ENCODE results near the gene PVRIG. TPM values are rescaled to one million over a fixed set of nuclear protein-coding genes. Genes with fewer than 3 reads are reported as not detected.
A peak's percentile ranks its signal among the peaks of the same experiment; 100 is the strongest.
"Not testable (repeated sequence)": the region's sequence is repeated elsewhere in the genome, so short reads cannot be mapped to it uniquely, and the experiment has no call there.

PVRIG gene
- total RNA-seq, 2 experiments from 2014 or later: 30.1 to 33.2 TPM

GRCh38 chr7:100224891-100225290 is 5.1 kb downstream of the PVRIG start:
- DNase-seq; H3K27me3 Mint-ChIP-seq; ATAC-seq (ENCODE audit: poor library complexity); H3K4me3 ChIP-seq (ENCODE audit: low read length); H3K27ac ChIP-seq (ENCODE audit: low read depth in 1 of 2, low read length in 2 of 2); CTCF ChIA-PET; H3K9me3 Mint-ChIP-seq; H3K9me3 ChIP-seq (ENCODE audit: control insufficient read depth in 1 of 2, insufficient read depth in 1 of 2, low read length in 2 of 2); H3K27me3 ChIP-seq (ENCODE audit: control insufficient read depth in 1 of 2, insufficient read depth in 2 of 2, low read length in 2 of 2): not testable (repeated sequence)
- peak overlapping the region; percentile 98 for H3K27ac Mint-ChIP-seq
- Histone ChIP-seq H3K4me1 (ENCODE audit: insufficient read depth, low read length) (peaks cover 62% of the 10 kb centered on the region), H3K36me3 (ENCODE audit: insufficient read depth, low read length) (peaks cover 38% of the 10 kb centered on the region)
- intact Hi-C loops (cut with DNase I, micrococcal nuclease): loop anchor here (5.0 kb wide), 3 partner anchors 47 to 202 kb away; partner anchors contain the start of genes MEPCE (in 1 of the 2) and ZCWPW1 (in 1 of the 2)
- H3K36me3 Mint-ChIP-seq (ENCODE audit: low read depth): peaks cover 55% of the 10 kb centered on the region
- peak overlapping the region; percentile 20 for H3K4me3 Mint-ChIP-seq
- peaks cover 57% of the 10 kb centered on the region for H3K4me1 Mint-ChIP-seq (ENCODE audit: low read depth)
- POLR2A ChIA-PET: interaction anchor here (1.3 kb wide), 1 partner anchor 8 kb away, joined by 4 read pairs; no protein-coding TSS in a partner anchor

- ATAC-seq (ENCODE audit: poor library complexity); intact Hi-C loops (cut with DNase I, micrococcal nuclease); H3K27me3 ChIP-seq (ENCODE audit: control insufficient read depth in 1 of 2, insufficient read depth in 2 of 2, low read length in 2 of 2); H3K27me3 Mint-ChIP-seq; H3K4me1 ChIP-seq (ENCODE audit: insufficient read depth, low read length); H3K36me3 ChIP-seq (ENCODE audit: insufficient read depth, low read length); H3K27ac ChIP-seq (ENCODE audit: low read depth in 1 of 2, low read length in 2 of 2); H3K4me3 ChIP-seq (ENCODE audit: low read length); H3K4me3 Mint-ChIP-seq; CTCF ChIA-PET; DNase-seq; H3K9me3 Mint-ChIP-seq: not testable (repeated sequence)
- Mint-ChIP-seq H3K27ac (peak overlapping the region; percentile 76), H3K36me3 (ENCODE audit: low read depth) (peaks cover 22% of the 10 kb centered on the region), H3K4me1 (ENCODE audit: low read depth) (peaks cover 25% of the 10 kb centered on the region)
- POLR2A ChIA-PET: interaction anchor here (0.6 to 0.9 kb wide), 2 partner anchors 86 to 211 kb away, joined by 3 to 4 read pairs; partner anchors contain the start of gene LAMTOR4
- H3K9me3 ChIP-seq (ENCODE audit: control insufficient read depth in 1 of 2, insufficient read depth in 1 of 2, low read length in 2 of 2): peaks cover 0 to 15% of the 10 kb centered on the region in 2 experiments
Measured at GRCh38 chr7:100234660-100235317, 15.0 kb downstream of the PVRIG start.

DNA sequence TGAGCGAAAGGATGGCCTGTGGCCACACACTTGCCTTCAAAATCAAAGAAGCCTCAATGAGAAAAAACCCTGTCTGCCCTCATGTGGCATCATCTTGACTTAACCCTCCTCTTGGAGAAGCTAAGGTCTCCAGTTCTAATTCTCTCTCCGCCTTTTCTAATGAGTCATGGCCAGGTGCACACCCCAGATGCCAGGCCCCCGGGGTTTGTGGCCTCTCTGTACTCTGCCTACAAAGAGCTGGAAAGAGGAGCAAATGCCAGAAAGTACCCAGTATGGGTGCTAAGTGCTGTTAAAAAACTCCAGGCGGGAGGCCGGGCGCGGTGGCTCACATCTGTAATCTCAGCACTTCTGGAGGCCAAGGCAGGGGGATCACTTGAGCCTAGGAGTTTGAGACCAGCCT is 20.2 kb downstream of the PVRIG start:
- peaks cover 19% of the 10 kb centered on the region for H3K4me1 Mint-ChIP-seq (ENCODE audit: low read depth)
- H3K4me1 ChIP-seq (ENCODE audit: insufficient read depth, low read length); H3K4me3 ChIP-seq (ENCODE audit: low read length); DNase-seq; H3K4me3 Mint-ChIP-seq; H3K9me3 ChIP-seq (ENCODE audit: control insufficient read depth in 1 of 2, insufficient read depth in 1 of 2, low read length in 2 of 2); CTCF ChIA-PET; H3K9me3 Mint-ChIP-seq; H3K27me3 ChIP-seq (ENCODE audit: control insufficient read depth in 1 of 2, insufficient read depth in 2 of 2, low read length in 2 of 2); H3K27ac Mint-ChIP-seq; H3K36me3 ChIP-seq (ENCODE audit: insufficient read depth, low read length); H3K27ac ChIP-seq (ENCODE audit: low read depth in 1 of 2, low read length in 2 of 2); ATAC-seq (ENCODE audit: poor library complexity); H3K36me3 Mint-ChIP-seq (ENCODE audit: low read depth); intact Hi-C loops (cut with DNase I, micrococcal nuclease); POLR2A ChIA-PET; H3K27me3 Mint-ChIP-seq: not testable (repeated sequence)

DNA sequence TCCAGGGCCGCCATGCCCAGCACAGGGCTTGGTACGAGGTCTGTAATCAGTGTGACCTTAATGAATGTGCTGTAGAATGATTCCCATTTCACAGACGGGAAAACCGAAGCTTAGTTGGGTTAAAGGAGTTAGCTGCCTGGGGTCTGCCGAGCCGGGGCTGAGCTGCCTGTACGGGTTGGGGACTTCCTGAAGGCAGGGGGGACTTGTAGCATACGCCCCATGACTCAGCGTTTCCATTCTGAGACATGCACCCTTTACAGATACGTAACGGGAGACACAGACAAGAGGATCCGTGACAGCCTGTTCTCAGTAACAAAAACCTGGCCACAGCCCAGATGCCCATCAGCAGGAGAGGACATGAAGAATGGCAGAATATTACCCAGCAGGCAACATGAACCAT is 23.6 kb downstream of the PVRIG start:
- H3K36me3 ChIP-seq (ENCODE audit: insufficient read depth, low read length); H3K4me3 ChIP-seq (ENCODE audit: low read length); intact Hi-C loops (cut with DNase I, micrococcal nuclease); CTCF ChIA-PET; H3K36me3 Mint-ChIP-seq (ENCODE audit: low read depth); H3K4me3 Mint-ChIP-seq; H3K27ac ChIP-seq (ENCODE audit: low read depth in 1 of 2, low read length in 2 of 2); H3K9me3 Mint-ChIP-seq; H3K9me3 ChIP-seq (ENCODE audit: control insufficient read depth in 1 of 2, insufficient read depth in 1 of 2, low read length in 2 of 2); H3K4me1 ChIP-seq (ENCODE audit: insufficient read depth, low read length); H3K27me3 ChIP-seq (ENCODE audit: control insufficient read depth in 1 of 2, insufficient read depth in 2 of 2, low read length in 2 of 2); H3K27ac Mint-ChIP-seq; POLR2A ChIA-PET; H3K27me3 Mint-ChIP-seq: not testable (repeated sequence)
- peak in 6 of 14 experiments; percentile 35 to 65 (median 48) for DNase-seq
- peaks cover 12% of the 10 kb centered on the region for H3K4me1 Mint-ChIP-seq (ENCODE audit: low read depth)
- peak; percentile 52 for ATAC-seq (ENCODE audit: poor library complexity)

DNA sequence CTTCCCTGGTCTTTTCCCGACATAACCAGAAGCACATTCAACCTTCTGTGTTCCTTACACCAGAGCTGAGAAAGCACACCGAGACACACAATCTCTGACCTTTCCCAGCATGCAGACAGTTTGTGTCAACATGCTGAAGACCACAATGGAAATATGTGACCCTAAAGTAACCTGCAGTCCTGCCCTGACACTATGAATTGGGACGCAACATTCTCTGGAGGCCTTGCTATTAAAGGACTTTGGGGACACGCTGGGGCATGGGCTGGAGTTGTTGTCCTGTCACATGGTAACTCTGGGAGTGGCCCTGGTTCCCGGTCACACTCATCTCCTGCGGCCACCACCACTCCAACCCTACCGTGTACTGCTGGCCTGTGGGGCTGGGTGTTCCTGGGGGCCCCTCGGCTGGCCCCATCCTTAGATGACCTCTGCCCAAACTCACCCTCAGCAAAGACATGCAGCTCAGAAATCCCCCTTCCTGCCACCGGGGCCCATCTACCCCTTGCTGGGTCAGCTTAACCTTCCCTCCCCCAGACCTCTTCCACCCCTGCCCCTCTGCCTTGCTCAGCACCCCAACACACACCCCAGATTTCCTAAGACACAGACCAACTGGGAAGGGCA is 25.3 kb downstream of the PVRIG start:
- H3K4me3 ChIP-seq (ENCODE audit: low read length); H3K36me3 Mint-ChIP-seq (ENCODE audit: low read depth); intact Hi-C loops (cut with DNase I, micrococcal nuclease); ATAC-seq (ENCODE audit: poor library complexity); H3K27ac ChIP-seq (ENCODE audit: low read depth in 1 of 2, low read length in 2 of 2); DNase-seq; POLR2A ChIA-PET; H3K4me1 ChIP-seq (ENCODE audit: insufficient read depth, low read length); H3K27me3 ChIP-seq (ENCODE audit: control insufficient read depth in 1 of 2, insufficient read depth in 2 of 2, low read length in 2 of 2); H3K36me3 ChIP-seq (ENCODE audit: insufficient read depth, low read length); H3K9me3 Mint-ChIP-seq; H3K4me3 Mint-ChIP-seq; H3K9me3 ChIP-seq (ENCODE audit: control insufficient read depth in 1 of 2, insufficient read depth in 1 of 2, low read length in 2 of 2); CTCF ChIA-PET; H3K4me1 Mint-ChIP-seq (ENCODE audit: low read depth); H3K27me3 Mint-ChIP-seq; H3K27ac Mint-ChIP-seq: not testable (repeated sequence)

GRCh38 chr7:100246121-100246864 is 26.5 kb downstream of the PVRIG start:
- H3K27me3 Mint-ChIP-seq; H3K4me3 ChIP-seq (ENCODE audit: low read length); POLR2A ChIA-PET; H3K36me3 Mint-ChIP-seq (ENCODE audit: low read depth); H3K27me3 ChIP-seq (ENCODE audit: control insufficient read depth in 1 of 2, insufficient read depth in 2 of 2, low read length in 2 of 2); H3K9me3 ChIP-seq (ENCODE audit: control insufficient read depth in 1 of 2, insufficient read depth in 1 of 2, low read length in 2 of 2); H3K27ac Mint-ChIP-seq; H3K4me3 Mint-ChIP-seq; H3K4me1 Mint-ChIP-seq (ENCODE audit: low read depth); CTCF ChIA-PET; H3K27ac ChIP-seq (ENCODE audit: low read depth in 1 of 2, low read length in 2 of 2); H3K36me3 ChIP-seq (ENCODE audit: insufficient read depth, low read length); DNase-seq; intact Hi-C loops (cut with DNase I, micrococcal nuclease); H3K4me1 ChIP-seq (ENCODE audit: insufficient read depth, low read length); ATAC-seq (ENCODE audit: poor library complexity); H3K9me3 Mint-ChIP-seq: not testable (repeated sequence)

- H3K36me3 ChIP-seq (ENCODE audit: insufficient read depth, low read length); H3K36me3 Mint-ChIP-seq (ENCODE audit: low read depth); H3K27me3 ChIP-seq (ENCODE audit: control insufficient read depth in 1 of 2, insufficient read depth in 2 of 2, low read length in 2 of 2); intact Hi-C loops (cut with DNase I, micrococcal nuclease); ATAC-seq (ENCODE audit: poor library complexity); H3K4me1 Mint-ChIP-seq (ENCODE audit: low read depth); POLR2A ChIA-PET; DNase-seq; H3K27me3 Mint-ChIP-seq; H3K9me3 ChIP-seq (ENCODE audit: control insufficient read depth in 1 of 2, insufficient read depth in 1 of 2, low read length in 2 of 2); CTCF ChIA-PET; H3K9me3 Mint-ChIP-seq; H3K4me1 ChIP-seq (ENCODE audit: insufficient read depth, low read length); H3K4me3 Mint-ChIP-seq; H3K4me3 ChIP-seq (ENCODE audit: low read length); H3K27ac Mint-ChIP-seq; H3K27ac ChIP-seq (ENCODE audit: low read depth in 1 of 2, low read length in 2 of 2): not testable (repeated sequence)
Measured at GRCh38 chr7:100246865-100247137, 27.1 kb downstream of the PVRIG start.
